Measurements from ENCODE around the gene C6orf132.
A peak's percentile ranks its signal among the peaks of the same experiment; 100 is the strongest.

The C6orf132 gene

GRCh38 chr6:42103216-42103615 lies 39.2 kb downstream of the C6orf132 start:
- no peak for DNase-seq

GRCh38 chr6:42101186-42101657 lies 41.2 kb downstream of the C6orf132 start:
- no peak for DNase-seq

- no peak for DNase-seq
Observed at GRCh38 chr6:42100029-42100901, 42.2 kb downstream of the C6orf132 start.

GRCh38 chr6:42099340-42100028 lies 42.9 kb downstream of the C6orf132 start:
- no peak for DNase-seq

GRCh38 chr6:42095776-42096541 lies 46.5 kb downstream of the C6orf132 start:
- DNase-seq: no peak

- DNase-seq: no peak
Observed at GRCh38 chr6:42095094-42095493, 47.3 kb downstream of the C6orf132 start.

GRCh38 chr6:42093582-42094329 lies 48.7 kb downstream of the C6orf132 start:
- no peak for DNase-seq

- DNase-seq: no peak
Observed at GRCh38 chr6:42091718-42092023, 50.7 kb downstream of the C6orf132 start.

GRCh38 chr6:42090819-42091717 lies 51.4 kb downstream of the C6orf132 start:
- DNase-seq: no peak

- DNase-seq: no peak
Observed at GRCh38 chr6:42088101-42088591, 54.3 kb downstream of the C6orf132 start.

GRCh38 chr6:42086046-42087035 lies 56.1 kb downstream of the C6orf132 start:
- no peak for DNase-seq

- DNase-seq: no peak
Observed at GRCh38 chr6:42084889-42085288, 57.5 kb downstream of the C6orf132 start.

GRCh38 chr6:42083530-42083929 lies 58.9 kb downstream of the C6orf132 start:
- DNase-seq: no peak

- DNase-seq: no peak
Observed at GRCh38 chr6:42079941-42080464, 62.4 kb downstream of the C6orf132 start.

- DNase-seq: no peak
Observed at GRCh38 chr6:42078386-42078785, 64.0 kb downstream of the C6orf132 start.

GRCh38 chr6:42075159-42075838 lies 67.1 kb downstream of the C6orf132 start:
- peak; percentile 56 for DNase-seq

GRCh38 chr6:42073287-42073686 lies 69.1 kb downstream of the C6orf132 start:
- no peak for DNase-seq

GRCh38 chr6:42071881-42072583 lies 70.4 kb downstream of the C6orf132 start:
- no peak for DNase-seq

All from activated CD4-positive, alpha-beta T cell treated with anti-CD3 and anti-CD28 coated beads, Interleukin-2, amount 50 U/mL, for 1 hour (primary cell).